Glomerular visceral epithelial cell (primary cell): ENCODE data around the gene ZNF701.
"Not testable (repeated sequence)": the region's sequence is repeated elsewhere in the genome, so short reads cannot be mapped to it uniquely, and the experiment has no call there.

Experiments
- DNase-seq: peaks from one replicate; pipeline ENCODE4 v3.0.0-alpha.2; 2016; ENCODE audit errors: extremely low spot score

The ZNF701 gene

DNA sequence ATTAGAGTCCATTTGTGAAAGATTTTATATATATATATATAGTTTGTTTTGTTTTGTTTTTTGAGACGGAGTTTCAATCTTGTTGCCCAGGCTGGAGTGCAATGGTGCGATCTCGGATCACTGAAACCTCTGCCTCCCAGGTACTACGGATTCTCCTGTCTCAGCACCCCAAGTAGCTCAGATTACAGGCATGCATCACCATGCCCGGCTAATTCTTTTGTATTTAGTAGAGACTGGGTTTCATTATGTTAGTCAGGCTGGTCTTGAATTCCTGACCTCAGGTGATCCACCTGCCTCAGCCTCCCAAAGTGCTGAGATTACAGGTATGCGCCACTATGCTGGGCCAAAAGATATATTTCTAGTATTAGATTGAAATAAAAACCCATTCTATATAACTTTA is 4.0 kb upstream of the ZNF701 start:
- no peak for DNase-seq

DNA sequence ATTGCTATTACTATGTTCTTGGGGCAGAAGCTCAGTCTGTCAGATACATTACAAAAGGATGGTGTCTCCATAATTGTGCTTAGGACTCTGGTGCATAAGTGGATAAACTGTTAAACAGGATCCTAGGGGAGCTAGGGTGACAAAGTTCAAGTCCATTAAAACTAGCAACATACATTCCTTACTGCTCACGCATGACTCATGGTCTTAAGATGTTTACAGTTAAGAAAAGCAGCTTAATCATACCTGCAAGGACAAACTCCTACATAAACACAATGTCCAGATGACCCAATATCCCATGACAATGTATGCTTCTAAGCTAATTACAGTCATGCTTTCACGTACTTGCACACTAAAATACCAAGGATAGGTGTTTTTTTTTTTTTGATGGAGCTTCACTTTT is 3.5 kb upstream of the ZNF701 start:
- DNase-seq = no peak

DNA sequence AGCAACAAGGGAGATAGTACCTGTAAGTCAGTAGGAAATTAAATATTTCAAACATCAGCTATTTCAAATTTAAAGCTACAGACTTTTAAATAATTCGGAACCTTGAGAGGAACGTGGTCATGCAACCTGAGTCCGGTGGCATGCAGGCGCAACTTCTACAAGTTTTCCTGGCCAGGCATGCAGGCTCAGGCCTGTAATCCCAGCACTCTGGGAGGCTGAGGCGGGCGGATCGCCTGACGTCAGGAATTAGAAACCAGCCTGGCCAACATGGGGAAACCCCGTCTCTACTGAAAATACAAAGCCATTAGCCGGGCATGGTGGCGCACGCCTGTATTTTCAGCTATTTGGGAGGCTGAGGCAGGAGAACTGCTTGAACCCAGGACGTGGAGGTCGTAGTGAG is 2.2 kb upstream of the ZNF701 start:
- no peak for DNase-seq

DNA sequence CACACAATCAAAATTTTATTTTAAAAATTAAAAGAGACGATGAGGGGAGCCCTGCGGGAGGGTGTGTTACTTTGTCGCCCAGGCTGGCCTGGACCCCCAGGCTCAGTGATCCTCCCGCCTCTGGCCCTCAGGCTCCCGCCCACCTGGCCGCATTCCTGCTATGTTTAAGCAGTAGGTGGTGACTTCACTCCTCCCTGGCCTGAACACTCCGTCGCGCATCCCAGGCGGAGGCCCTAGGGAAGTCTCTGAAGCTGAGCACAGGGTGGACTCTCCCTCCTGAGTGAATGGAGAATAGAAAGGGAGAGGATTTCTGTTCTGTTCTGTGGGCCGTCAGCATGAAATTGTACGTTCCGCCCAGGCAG is 468 bp upstream of the ZNF701 start:
- peak; percentile 3 for DNase-seq

DNA sequence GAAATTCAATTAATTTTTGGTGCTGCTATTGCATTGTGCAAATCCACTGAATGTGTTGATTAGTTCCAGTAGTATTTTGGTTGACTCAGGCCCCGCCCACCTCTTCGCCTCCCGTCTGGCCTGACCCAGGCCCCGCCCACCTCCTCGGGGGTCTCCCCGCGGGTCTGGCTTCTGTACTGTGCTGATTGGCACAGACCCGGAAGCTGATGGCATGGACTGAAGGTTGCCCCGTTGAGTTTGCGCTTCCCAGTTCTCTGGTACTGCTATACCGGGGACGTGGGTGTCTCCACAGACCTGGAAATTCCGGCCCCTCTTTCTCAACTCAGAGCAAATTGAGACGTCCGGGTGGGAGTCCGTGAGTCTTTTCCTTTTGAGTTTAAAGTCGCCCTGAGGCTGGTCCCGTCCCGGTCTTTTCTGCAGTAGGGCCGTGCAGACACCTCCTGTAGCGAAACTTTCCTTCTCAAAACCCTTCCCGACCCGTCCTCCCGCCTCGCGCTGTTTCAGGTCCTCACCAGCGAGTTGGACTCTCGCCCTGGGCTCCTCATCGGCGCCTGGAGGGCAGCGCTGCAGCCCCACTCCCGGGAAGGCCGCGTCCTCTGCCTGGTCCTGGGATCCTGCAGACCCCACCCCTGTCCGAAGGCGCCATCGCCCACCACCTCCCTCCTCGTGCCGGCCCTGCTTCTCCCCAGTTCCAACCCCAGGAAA is 14.8 kb downstream of the ZNF701 start:
- no peak for DNase-seq

DNA sequence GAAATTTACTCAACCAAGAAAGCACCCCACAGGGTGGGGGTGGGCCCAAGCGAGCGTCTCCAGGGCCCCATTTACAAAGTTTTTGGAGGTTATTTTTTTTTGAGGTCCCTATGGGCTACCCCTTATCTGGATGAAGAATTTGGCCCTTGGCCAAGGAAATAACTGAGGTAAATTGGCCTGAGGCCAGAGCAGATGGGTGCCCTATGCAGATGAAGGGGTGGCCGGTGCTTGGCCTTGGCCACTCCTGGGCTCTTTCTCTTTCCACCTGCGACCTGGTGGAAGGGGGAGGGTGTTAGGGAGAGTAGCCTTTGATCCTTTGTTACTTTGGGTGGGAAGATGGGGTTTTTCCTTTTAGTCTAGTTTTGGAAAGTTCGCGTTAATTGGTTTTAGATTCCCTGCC is 15.5 kb downstream of the ZNF701 start:
- DNase-seq = no peak

DNA sequence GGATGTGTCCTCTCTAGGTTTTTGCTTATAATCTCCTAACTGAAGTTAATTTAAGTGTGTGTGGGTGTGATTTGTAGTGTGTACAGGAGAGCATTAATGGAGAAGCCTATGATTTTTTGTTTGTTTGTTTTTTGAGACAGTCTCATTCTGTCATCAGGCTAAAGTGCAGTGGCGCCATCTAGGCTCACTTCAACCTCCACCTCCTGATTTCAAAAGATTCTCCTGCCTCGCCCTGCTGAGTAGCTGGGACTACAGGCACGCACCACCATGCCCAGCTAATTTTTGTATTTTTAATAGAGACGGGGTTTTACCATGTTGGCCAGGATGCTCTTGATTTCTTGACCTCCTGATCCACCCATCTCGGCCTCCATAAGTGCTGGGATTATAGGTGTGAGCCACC is 20.6 kb downstream of the ZNF701 start:
- no peak for DNase-seq

DNA sequence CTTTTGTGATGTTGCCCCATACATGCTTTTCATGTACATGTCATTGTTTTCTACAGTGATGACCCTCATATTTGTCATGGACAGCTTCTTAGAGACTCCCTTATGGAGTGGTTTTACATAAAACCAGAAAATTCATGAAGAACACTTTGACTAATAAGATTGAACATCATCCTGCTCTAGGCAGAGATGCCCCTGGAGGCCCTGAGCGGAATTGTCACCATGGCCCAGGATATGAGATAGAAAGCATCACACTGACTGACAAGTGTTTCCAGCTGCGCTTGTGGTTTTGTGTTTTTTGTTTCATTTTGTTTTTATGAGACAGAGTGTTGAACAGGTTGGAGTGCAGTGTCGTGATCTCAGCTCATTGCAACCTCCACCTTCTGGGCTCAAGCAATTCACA is 22.2 kb downstream of the ZNF701 start:
- no peak for DNase-seq

DNA sequence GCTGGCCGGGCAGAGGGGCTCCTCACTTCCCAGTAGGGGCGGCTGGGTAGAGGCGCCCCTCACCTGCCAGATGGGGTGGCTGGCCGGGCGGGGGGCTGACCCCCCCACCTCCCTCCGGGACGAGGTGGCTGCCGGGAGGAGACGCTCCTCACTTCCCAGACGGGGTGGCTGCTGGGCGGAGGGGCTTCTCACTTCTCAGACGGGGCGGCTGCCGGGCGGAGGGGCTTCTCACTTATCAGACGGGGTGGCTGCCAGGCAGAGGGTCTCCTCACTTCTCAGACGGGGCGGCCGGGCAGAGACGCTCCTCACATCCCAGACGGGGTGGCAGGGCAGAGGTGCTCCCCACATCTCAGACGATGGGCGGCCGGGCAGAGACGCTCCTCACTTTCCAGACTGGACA is 23.4 kb downstream of the ZNF701 start:
- DNase-seq = not testable (repeated sequence)

DNA sequence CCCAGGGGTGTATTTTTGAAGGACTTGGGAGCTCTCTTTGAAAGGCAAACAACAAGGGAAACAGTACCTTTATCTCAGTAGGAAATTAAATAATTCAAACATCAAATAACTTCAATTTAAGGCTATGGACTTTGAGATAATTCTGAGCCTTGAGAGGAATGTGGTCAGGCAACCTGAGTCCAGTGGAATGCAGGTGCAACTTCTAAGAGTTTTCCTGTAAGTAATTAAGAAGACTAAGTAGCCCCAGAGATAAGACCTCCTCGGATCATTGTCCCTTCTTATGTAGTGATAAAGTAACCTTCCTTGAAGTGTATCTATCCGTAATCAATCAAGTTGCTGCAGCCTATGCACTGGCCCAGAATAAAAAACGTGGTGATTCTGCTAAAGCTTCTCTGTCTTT is 29.2 kb downstream of the ZNF701 start:
- DNase-seq = no peak

DNA sequence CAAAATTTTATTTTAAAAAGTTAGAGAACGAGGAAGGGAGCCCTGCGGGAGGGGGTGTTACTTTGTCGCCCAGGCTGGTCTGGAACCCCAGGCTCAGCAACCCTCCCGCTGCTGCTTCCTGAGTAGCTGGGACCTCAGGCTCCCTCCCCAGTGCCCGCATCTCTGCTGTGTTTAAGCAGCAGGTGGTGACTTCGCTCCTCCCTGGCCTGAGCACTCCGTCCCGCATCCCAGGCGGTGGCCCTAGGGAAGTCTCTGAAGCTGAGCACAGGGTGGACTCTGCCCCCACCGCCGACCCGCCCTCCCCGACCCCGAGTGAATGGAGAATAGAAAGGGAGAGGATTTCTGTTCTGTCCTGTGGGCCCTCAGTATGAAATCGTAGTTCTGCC is 30.5 kb downstream of the ZNF701 start:
- no peak for DNase-seq

DNA sequence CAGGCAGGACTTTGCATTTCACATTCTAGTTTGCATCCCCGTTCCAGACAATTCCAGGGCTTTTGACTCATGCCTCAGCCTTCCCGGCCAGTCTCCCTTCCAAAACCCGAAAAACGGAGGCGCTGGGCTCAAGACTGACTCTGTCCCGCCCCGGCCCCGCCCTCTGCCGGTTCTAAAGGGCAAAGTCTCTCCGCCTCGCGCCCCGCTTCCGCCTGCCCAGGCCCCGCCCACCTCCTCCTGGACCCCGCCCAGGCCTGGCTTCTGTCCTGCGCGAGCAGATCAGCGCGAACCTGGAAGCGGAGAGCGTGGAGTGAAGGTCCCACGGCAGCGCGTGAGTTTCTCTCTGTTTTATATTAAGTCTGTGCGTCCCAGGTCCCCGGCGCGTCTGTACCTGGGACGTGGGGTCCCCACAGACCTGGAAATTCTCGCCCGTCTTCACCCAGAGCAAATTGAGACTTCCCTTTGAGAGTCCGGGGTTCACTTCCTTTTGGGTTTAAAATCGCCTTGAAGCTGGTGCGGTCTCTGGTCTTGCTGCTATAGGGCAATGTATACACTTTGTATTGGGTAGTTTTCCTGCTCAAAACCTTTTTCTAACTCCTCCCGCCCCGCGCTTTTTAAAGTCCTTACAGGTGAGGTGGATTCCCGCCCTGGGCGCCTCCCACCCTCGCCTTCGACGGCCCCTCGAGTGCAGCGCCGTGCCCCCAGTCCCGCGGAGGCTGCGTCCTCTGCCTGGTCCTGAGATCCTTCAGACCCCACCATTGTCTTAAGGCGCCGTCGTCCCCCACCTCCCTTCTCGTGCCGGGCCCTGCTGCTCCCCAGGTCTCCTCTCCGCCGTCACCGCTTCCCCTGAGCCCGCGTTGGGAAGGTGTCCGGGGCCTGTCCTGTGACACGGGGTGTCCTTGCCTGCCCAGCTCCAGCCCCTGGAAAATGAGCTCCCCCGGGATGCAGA is 31.2 kb downstream of the ZNF701 start:
- peak; percentile 89 for DNase-seq

DNA sequence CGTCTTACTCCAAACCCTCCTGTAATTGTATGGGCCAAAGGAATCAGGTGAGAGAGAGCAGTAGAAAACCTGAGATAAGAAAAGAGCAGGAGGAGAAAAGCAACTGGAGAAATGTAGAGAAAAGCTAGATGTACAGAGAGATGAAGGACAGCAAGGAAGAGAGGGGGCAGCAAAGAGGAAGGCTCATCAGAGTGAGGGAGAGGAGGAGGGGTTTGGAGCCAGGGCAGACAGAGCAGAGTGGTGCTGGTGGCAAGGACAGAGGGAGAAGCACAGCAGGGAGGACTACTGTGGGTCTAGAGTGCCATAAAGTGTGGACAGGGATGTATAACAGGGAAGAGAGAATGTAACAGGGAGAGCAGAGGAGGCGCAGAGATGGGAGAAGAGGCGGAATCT is 31.9 kb downstream of the ZNF701 start:
- DNase-seq = peak; percentile 13

DNA sequence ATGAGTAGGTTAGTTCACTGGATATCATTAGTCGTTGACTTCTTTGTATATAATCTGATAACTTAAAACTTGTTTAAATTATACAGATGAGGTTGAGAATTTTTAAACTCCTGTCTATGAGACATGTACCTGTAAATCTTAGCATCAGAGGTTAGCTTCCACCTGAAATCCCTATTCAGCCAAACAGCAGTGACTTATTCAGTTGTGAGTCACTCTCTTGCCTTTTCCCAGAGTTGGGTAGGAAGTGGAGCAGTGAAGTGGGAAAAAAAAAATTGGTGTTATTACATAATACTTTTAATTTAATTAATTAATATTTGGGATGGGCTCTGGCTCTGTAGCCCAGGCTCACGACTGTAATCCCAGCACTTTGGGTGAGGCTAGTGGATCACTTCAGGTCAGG is 32.9 kb downstream of the ZNF701 start:
- no peak for DNase-seq

DNA sequence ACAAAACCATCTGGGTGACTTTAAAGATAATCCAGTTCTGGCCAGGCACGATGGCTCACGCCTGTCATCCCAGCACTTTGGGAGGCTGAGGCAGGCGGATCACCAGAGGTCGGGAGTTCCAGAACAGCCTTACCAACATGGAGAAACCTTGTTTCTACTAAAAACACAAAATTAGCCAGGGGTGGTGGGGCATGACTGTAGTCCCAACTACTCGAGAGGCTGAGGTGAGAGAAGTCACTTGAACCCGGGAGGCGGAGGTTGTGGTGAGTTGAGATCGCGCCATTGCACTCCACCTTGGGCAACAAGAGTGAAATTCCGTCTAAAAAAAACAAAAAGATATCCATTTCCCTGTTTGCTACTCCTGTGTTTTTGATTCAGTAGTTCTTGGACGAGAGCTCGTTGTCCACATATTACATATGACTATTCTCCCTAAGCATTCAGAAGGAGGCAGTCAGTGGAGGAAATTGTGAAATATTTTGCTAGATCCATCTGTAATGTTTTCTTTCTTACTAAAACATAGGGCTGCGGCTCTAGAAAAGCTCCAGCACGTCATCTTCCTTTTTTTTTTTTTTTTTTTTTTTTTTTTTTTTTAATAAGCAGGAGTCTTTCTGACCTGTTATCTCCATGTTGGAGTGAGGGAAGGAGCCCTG is 33.6 kb downstream of the ZNF701 start:
- DNase-seq = no peak

DNA sequence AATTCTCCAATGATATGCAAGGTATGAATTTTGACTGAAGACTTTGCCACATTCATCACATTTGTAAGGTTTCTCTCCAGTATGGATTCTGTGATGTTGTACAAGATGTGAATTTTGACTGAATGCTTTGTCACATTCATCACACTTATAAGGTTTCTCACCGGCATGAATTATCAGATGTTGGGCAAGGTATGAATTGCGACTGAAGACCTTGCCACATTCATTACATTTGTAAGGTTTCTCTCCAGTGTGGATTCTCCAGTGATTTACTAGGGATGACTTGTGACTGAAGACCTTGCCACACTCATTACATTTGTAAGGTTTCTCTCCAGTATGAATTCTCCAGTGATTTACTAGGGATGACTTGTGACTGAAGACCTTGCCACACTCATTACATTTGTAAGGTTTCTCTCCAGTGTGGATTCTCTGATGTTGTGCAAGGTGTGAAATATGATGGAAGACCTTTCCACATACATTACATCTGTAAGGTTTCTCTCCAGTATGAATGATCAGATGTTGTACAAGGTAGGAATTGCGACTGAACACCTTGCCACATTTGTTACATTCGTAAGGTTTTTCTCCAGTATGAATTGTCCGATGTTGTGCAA is 43.3 kb downstream of the ZNF701 start:
- no peak for DNase-seq

DNA sequence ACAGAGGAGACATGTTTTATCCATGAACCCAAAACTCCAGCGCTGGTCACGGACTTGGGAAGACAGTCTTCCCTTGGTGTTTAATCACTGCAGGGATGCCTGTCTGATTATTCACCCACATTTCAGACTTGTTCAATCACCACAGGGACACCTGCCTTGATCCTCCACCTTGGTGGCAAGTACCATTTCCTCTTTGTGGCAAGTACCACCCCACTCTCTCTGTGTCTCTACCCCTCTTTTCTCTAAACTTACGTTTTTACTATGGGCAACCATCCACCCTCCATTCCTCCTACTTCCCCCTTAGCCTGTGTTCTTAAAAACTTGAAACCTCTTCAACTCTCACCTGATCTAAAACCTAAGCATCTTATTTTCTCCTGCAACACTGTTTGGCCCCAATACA is 51.3 kb downstream of the ZNF701 start:
- DNase-seq = no peak

DNA sequence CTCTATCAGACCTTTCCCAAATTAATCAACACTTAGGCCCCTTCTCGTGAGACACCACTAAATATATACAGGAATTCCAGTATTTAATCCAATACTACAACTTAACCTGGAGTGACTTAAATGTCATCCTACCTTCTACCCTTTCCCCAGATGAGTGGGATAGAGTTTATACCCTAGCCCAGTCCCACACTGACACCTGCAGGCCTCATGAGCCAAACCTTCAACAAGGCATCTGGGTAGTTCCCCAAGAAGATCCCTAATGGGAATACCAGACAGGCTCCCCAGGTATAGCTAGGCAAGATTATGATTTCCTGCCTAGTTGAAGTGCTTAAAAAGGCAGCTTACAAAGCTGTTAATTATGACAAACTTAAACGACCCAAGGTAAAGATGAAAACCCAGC is 52.2 kb downstream of the ZNF701 start:
- DNase-seq = no peak

DNA sequence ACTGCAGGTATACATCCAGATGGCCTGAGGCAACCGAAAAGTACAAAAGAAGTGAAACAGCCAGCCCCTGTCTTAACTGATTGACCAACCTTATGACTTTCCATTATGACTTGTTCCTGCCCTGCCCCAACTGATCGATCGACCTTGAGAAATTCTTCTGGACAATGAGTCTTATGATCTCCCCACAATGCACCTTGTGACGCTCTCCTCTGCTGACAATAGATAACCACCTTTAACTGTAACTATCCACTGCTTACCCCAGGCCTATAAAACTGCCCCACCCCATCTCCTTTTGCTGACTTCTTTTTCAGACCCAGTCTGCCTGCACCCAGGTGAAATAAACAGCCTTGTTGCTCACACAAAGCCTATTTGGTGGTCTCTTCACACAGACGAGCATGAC is 56.8 kb downstream of the ZNF701 start:
- no peak for DNase-seq

DNA sequence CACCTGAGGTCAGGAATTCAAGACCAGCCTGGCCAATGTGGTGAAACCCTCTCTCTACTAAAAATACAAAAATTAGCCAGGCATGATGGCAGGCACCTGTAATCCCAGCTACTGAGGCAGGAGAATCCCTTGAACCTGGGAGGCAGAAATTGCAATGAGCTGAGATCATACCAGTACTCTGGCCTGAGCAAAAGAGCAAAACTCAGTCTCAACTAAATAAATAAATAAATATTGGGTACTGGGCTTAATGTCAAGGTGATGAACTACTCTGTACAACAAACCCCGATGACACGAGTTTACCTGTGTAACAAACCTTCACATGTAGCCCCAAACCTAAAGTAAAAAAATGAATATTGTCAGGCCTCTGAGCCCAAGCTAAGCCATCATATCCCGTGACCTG is 57.4 kb downstream of the ZNF701 start:
- DNase-seq = not testable (repeated sequence)

DNA sequence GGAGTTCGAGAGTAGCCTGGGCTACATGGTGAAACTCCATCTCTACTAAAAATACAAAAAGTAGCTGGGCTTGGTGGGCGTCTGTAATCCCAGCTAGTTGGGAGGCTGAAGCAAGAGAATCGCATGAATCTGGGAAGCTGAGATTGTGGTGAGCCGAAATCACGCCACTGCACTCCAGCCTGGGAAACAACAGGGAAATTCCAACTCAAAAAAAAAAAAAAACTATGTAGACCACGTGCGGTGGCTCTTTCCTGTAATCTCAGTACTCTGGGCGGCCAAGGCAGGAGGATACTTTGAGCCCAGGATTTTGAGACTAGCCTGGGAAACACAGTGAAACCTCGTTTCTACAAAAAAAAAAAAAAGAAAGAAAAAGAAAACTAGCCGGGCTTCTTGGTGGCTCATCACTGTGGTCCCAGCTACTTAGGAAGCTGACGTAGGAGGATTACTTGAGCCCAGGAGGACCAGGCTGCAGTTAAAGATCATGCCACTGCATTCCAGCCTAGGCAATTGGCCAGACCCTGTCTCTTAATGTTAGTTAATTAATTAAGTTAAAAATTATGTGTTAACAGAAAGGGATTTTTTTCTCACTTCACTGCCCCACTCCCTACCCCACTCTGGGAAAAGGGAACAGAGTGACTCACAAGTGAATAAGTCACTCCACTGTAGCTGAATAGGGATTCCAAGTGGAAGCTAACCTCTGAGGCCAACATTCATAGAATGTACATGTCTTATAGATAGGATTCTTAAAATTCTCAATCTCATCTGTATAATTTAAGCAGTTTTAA is 65.9 kb downstream of the ZNF701 start:
- DNase-seq = peak; percentile 53
